H9 (cell line): Measurements from ENCODE around the gene MRPS14. TPM values are rescaled to one million over a fixed set of nuclear protein-coding genes. Genes with fewer than 3 reads are reported as not detected.
A peak's percentile ranks its signal among the peaks of the same experiment; 100 is the strongest.

Source experiments
- DNase-seq: peaks from one replicate; pipeline ENCODE4 v3.0.0-alpha.2; 2017
- H2AFZ ChIP-seq: one replicate; pipeline ENCODE4 v1.6.1; 2013; ENCODE audit warnings: mild to moderate bottlenecking, low read length, control low read depth, moderate library complexity
- H2AK5ac ChIP-seq: 2 replicates; pipeline ENCODE4 v1.6.1; 2013; ENCODE audit warnings: low read length, control low read depth, mixed read lengths; ENCODE audit not compliant: insufficient read length
- H2BK120ac ChIP-seq: one replicate; pipeline ENCODE4 v1.6.1; 2013; ENCODE audit warnings: low read depth, mild to moderate bottlenecking, low read length, control low read depth, inconsistent platforms; ENCODE audit not compliant: poor library complexity, severe bottlenecking
- H2BK12ac ChIP-seq: 2 replicates; pipeline ENCODE4 v1.6.1; 2013; ENCODE audit warnings: low read length, control low read depth, mixed read lengths, low read depth; ENCODE audit not compliant: insufficient read length
- H2BK15ac ChIP-seq: 2 replicates; pipeline ENCODE4 v1.6.1; 2013; ENCODE audit warnings: low read depth, low read length, control low read depth
- H2BK20ac ChIP-seq: one replicate; pipeline ENCODE4 v1.6.1; 2013; ENCODE audit warnings: low read depth, mild to moderate bottlenecking, low read length, control low read depth, inconsistent platforms; ENCODE audit not compliant: poor library complexity, severe bottlenecking
- H2BK5ac ChIP-seq: 2 replicates; pipeline ENCODE4 v1.6.1; 2013; ENCODE audit warnings: low read length, control low read depth, mixed read lengths; ENCODE audit not compliant: insufficient read length
- H3K14ac ChIP-seq: 2 replicates; pipeline ENCODE4 v1.6.1; 2013; ENCODE audit warnings: low read length, control low read depth; ENCODE audit not compliant: insufficient read depth
- H3K18ac ChIP-seq: 2 replicates; pipeline ENCODE4 v1.6.1; 2013; ENCODE audit warnings: low read depth, mild to moderate bottlenecking, mixed read lengths, low read length, control low read depth; ENCODE audit not compliant: insufficient read length
- H3K23ac ChIP-seq: 2 replicates; pipeline ENCODE4 v1.6.1; 2013; ENCODE audit warnings: low read length, control low read depth, mixed read lengths, low read depth; ENCODE audit not compliant: insufficient read length
- H3K23me2 ChIP-seq: 2 replicates; pipeline ENCODE4 v1.6.1; 2013; ENCODE audit warnings: low read depth, mild to moderate bottlenecking, mixed read lengths, low read length, control low read depth; ENCODE audit not compliant: insufficient read length, poor library complexity, severe bottlenecking
- H3K27ac ChIP-seq: 2 replicates; pipeline ENCODE4 v1.5.1; 2013; ENCODE audit warnings: low read length, control low read depth, mixed read lengths, low read depth; ENCODE audit not compliant: insufficient read length
- H3K27me3 ChIP-seq: 2 replicates; pipeline ENCODE4 v1.6.1; 2013; ENCODE audit warnings: low read length, control low read depth, inconsistent platforms; ENCODE audit not compliant: insufficient read depth
- H3K4ac ChIP-seq: 2 replicates; pipeline ENCODE4 v1.6.1; 2013; ENCODE audit warnings: low read depth, mild to moderate bottlenecking, control low read depth, inconsistent platforms, low read length, moderate library complexity
- H3K4me1 ChIP-seq: 2 replicates; pipeline ENCODE4 v1.6.1; 2013; ENCODE audit warnings: low read length, control low read depth, inconsistent platforms; ENCODE audit not compliant: insufficient read depth
- H3K4me2 ChIP-seq: 2 replicates; pipeline ENCODE4 v1.6.1; 2013; ENCODE audit warnings: low read length, control low read depth, mixed read lengths; ENCODE audit not compliant: insufficient read length, insufficient read depth
- H3K56ac ChIP-seq: 2 replicates; pipeline ENCODE4 v1.6.1; 2013; ENCODE audit warnings: low read depth, mild to moderate bottlenecking, mixed read lengths, low read length, control low read depth; ENCODE audit not compliant: insufficient read length
- H3K79me1 ChIP-seq: 2 replicates; pipeline ENCODE4 v1.6.1; 2013; ENCODE audit warnings: low read depth, mild to moderate bottlenecking, moderate library complexity, low read length, control low read depth, inconsistent platforms; ENCODE audit not compliant: insufficient read depth, poor library complexity, severe bottlenecking
- H3K79me2 ChIP-seq: 2 replicates; pipeline ENCODE4 v1.6.1; 2013; ENCODE audit warnings: low read length, control low read depth, inconsistent platforms; ENCODE audit not compliant: insufficient read depth
- H3K9ac ChIP-seq: 2 replicates; pipeline ENCODE4 v1.6.1; 2013; ENCODE audit warnings: low read length, control low read depth, mixed read lengths; ENCODE audit not compliant: insufficient read length; ENCODE audit errors: extremely low read depth
- H3K9me3 ChIP-seq: one replicate; pipeline ENCODE4 v1.6.1; 2013; ENCODE audit warnings: low read depth, low read length, inconsistent platforms; ENCODE audit not compliant: control insufficient read depth
- H3T11ph ChIP-seq: one replicate; pipeline ENCODE4 v1.6.1; 2013; ENCODE audit warnings: mild to moderate bottlenecking, low read length, control low read depth, inconsistent platforms
- H4K20me1 ChIP-seq: one replicate; pipeline ENCODE4 v1.6.1; 2013; ENCODE audit not compliant: control insufficient read depth, insufficient read length, insufficient read depth
- H4K5ac ChIP-seq: 2 replicates; pipeline ENCODE4 v1.6.1; 2013; ENCODE audit warnings: low read depth, mild to moderate bottlenecking, mixed read lengths, low read length, control low read depth; ENCODE audit not compliant: insufficient read length
- H4K8ac ChIP-seq: replicated peaks from 2 replicates; pipeline ENCODE4 v1.6.1; 2013; ENCODE audit warnings: low read length, control low read depth, mixed read lengths, low read depth; ENCODE audit not compliant: insufficient read length
- H4K91ac ChIP-seq: 2 replicates; pipeline ENCODE4 v1.6.1; 2013; ENCODE audit warnings: low read depth, mild to moderate bottlenecking, moderate library complexity, mixed read lengths, low read length, control low read depth; ENCODE audit not compliant: insufficient read length
- H3K27ac Mint-ChIP-seq, 3 experiments: 2 replicates in 2 of 3; 3 replicates in 1 of 3; pipeline ENCODE4 v1.8.0; 2020 to 2021; ENCODE audit warnings: mixed read lengths in 3 of 3, mild to moderate bottlenecking in 1 of 3, moderate library complexity in 1 of 3
- H3K27me3 Mint-ChIP-seq: 2 replicates; pipeline ENCODE4 v1.8.0; 2021; ENCODE audit warnings: low read depth, mild to moderate bottlenecking, moderate library complexity, mixed read lengths
- H3K36me3 Mint-ChIP-seq, 3 experiments: 2 replicates in 2 of 3; 3 replicates in 1 of 3; pipeline ENCODE4 v1.8.0; 2020 to 2021; ENCODE audit warnings: low read depth in 3 of 3, mixed read lengths in 3 of 3; ENCODE audit not compliant: insufficient read depth in 1 of 3
- H3K4me1 Mint-ChIP-seq, 2 experiments: 2 replicates each; pipeline ENCODE4 v1.8.0; 2020; ENCODE audit warnings: mixed read lengths in 2 of 2
- H3K4me3 Mint-ChIP-seq, 2 experiments: 2 replicates in 1 of 2; 3 replicates in 1 of 2; pipeline ENCODE4 v1.8.0; 2020 to 2021; ENCODE audit warnings: mild to moderate bottlenecking in 2 of 2, mixed read lengths in 2 of 2, moderate library complexity in 1 of 2
- H3K9me3 Mint-ChIP-seq, 2 experiments: 2 replicates in 1 of 2; 3 replicates in 1 of 2; pipeline ENCODE4 v1.8.0; 2020; ENCODE audit warnings: mild to moderate bottlenecking in 2 of 2, mixed read lengths in 2 of 2, moderate library complexity in 1 of 2
- WGBS: extraction: QIAGEN DNeasy Blood & Tissue Kit; methylation state at CpG from one replicate; pipeline ENCODE4 v1.1.7; 2013; ENCODE audit warnings: missing lambda C conversion rate, low lambda C conversion rate, mixed read lengths; ENCODE audit not compliant: insufficient read length; ENCODE audit errors: extremely low coverage; 5-methylcytosine and 5-hydroxymethylcytosine counted together
- total RNA-seq: library from RNA; stranded (reverse); gene quantifications from 2 replicates; pipeline ENCODE4 v1.2.1, GENCODE V29; 2021
- TF ChIP-seq, protein P1 (sequence below): fragments of 200-600 bp; sonication (generic); conservative IDR thresholded peaks from 3 replicates; pipeline ENCODE4 v1.8.0; 2021; ENCODE audit warnings: antibody characterized with exemption, mild to moderate bottlenecking

Gene MRPS14
- total RNA-seq, 1 experiment from 2014 or later, result 30.6 TPM

DNA sequence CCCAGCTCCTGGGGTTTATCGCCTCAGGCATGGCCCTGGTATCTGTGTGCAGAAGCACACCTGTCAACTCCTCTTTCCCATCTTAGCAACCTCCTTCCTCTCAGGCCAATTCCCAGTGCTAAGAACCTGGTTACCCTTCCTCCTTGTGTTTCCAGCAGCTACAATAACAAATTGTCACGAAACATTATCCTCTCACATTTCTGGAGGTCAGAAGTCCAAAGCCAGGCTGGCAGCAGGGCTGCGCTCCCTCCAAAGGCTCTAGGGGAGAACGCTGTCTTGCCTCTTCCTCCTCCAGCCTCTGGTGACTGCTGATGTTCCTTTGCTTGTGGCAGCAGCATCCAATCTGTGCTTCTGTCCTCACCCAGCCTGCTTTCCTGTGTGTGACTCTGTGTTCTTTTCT lies 10.7 kb upstream of the MRPS14 start:
- H3K36me3 Mint-ChIP-seq, result no peaks in the 10 kb centered on the region
- Histone ChIP-seq H2AFZ (no peak overlapping the region), H3K27ac (no peak overlapping the region), H4K20me1 (no peaks in the 10 kb centered on the region), H3K79me2 (no peaks in the 10 kb centered on the region), H2BK15ac (no peak overlapping the region), H3K18ac (no peak overlapping the region), H3K4ac (no peak overlapping the region), H4K91ac (no peak overlapping the region), H4K5ac (no peak overlapping the region), H3K4me1 (peaks cover 5% of the 10 kb centered on the region; the same call in 1 of the 2 replicates), H2BK12ac (no peak overlapping the region), H2BK20ac (no peak overlapping the region), H3K9me3 (no peaks in the 10 kb centered on the region), H2BK5ac (no peak overlapping the region), H3K4me2 (no peak overlapping the region), H3K56ac (no peak overlapping the region), H3K79me1 (no peaks in the 10 kb centered on the region), H3K14ac (no peak overlapping the region), H2BK120ac (no peak overlapping the region), H3K9ac (no peak overlapping the region), H3K27me3 (no peaks in the 10 kb centered on the region), H3T11ph (no peak overlapping the region), H2AK5ac (no peak overlapping the region), H3K23me2 (no peaks in the 10 kb centered on the region), H3K23ac (no peak overlapping the region), H4K8ac (no peak overlapping the region)
- DNase-seq, result no peak
- WGBS, result no CpG with 5 or more reads among the region's 4 CpGs
- H3K4me3 Mint-ChIP-seq, result no peak overlapping the region
- TF ChIP-seq, protein P1, sequence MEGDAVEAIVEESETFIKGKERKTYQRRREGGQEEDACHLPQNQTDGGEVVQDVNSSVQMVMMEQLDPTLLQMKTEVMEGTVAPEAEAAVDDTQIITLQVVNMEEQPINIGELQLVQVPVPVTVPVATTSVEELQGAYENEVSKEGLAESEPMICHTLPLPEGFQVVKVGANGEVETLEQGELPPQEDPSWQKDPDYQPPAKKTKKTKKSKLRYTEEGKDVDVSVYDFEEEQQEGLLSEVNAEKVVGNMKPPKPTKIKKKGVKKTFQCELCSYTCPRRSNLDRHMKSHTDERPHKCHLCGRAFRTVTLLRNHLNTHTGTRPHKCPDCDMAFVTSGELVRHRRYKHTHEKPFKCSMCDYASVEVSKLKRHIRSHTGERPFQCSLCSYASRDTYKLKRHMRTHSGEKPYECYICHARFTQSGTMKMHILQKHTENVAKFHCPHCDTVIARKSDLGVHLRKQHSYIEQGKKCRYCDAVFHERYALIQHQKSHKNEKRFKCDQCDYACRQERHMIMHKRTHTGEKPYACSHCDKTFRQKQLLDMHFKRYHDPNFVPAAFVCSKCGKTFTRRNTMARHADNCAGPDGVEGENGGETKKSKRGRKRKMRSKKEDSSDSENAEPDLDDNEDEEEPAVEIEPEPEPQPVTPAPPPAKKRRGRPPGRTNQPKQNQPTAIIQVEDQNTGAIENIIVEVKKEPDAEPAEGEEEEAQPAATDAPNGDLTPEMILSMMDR, result no peak
- H3K27me3 Mint-ChIP-seq, result no peaks in the 10 kb centered on the region
- H3K4me1 Mint-ChIP-seq, result peaks cover 23 to 24% of the 10 kb centered on the region in 2 experiments
- H3K9me3 Mint-ChIP-seq, result no peaks in the 10 kb centered on the region; a peak in 1 of 5 replicates
- H3K27ac Mint-ChIP-seq, result peak overlapping the region in 1 of 3 experiments; percentile 1; a peak in 1 of 7 replicates
